Testis (tissue), 3 donors: ENCODE data around the gene SMIM3. TPM values are rescaled to one million over a fixed set of nuclear protein-coding genes. Genes with fewer than 3 reads are reported as not detected.

Experiments used
- DNase-seq: peaks from one replicate; pipeline ENCODE4 v3.0.0-alpha.2; 2019
- H3K27ac ChIP-seq, 2 donors: fragments of 200-600 bp; sonication (generic); one replicate each; pipeline ENCODE4 v1.5.1; 2019
- H3K27me3 ChIP-seq: fragments of 200-600 bp; sonication (generic); one replicate; pipeline ENCODE4 v1.5.1; 2019
- H3K36me3 ChIP-seq: fragments of 200-600 bp; sonication (generic); one replicate; pipeline ENCODE4 v1.5.1; 2017; ENCODE audit warnings: low read depth; ENCODE audit errors: missing control alignments
- H3K4me1 ChIP-seq: fragments of 200-600 bp; sonication (generic); one replicate; pipeline ENCODE4 v1.5.1; 2019
- H3K4me3 ChIP-seq, 2 donors: fragments of 200-600 bp; sonication (generic); one replicate each; pipeline ENCODE4 v1.5.1; 2017 to 2019
- H3K9me3 ChIP-seq: fragments of 200-600 bp; sonication (generic); one replicate; pipeline ENCODE4 v1.5.1; 2017
- CTCF ChIP-seq, 3 experiments: fragments of 450-650 bp in 2 of 3; fragments of 200-600 bp in 1 of 3; sonication (generic) in 1 of 3; IDR thresholded peaks; one replicate each; pipeline ENCODE4 v1.5.1; 2016 to 2019; ENCODE audit warnings: antibody characterized with exemption in 3 of 3, mild to moderate bottlenecking in 2 of 3, moderate library complexity in 1 of 3
- POLR2A ChIP-seq: fragments of 450-650 bp; IDR thresholded peaks from one replicate; pipeline ENCODE4 v1.6.1; 2017; ENCODE audit warnings: antibody characterized with exemption, mild to moderate bottlenecking, moderate library complexity
- WGBS, 2 donors: methylation state at CpG; one replicate each; pipeline ENCODE4 v1.1.5; 2018; 5-methylcytosine and 5-hydroxymethylcytosine counted together
- intact Hi-C: fragments of 100-400 bp; cut with DNase I; formaldehyde crosslinking; loops from one replicate; pipeline ENCODE4 v1.15.1; 2023; ENCODE audit warnings: low total_unique reads
- polyA plus RNA-seq: library from polyadenylated mRNA; stranded (reverse); fragments of 350-450 nt; fragmentation: Illumina TruSeq; extraction: RNeasy Lipid Tissue Mini Kit (QIAGEN cat#74804); gene quantifications from one replicate; pipeline ENCODE4 v1.2.3, GENCODE V29; 2014; ENCODE audit warnings: low read depth, low replicate concordance; ENCODE audit not compliant: insufficient read depth
- total RNA-seq, 2 donors: library from RNA; depleted of rRNA; stranded (reverse); fragments of >200 nt; gene quantifications; one replicate each; pipeline ENCODE4 v1.2.3, GENCODE V29; 2016

Gene SMIM3
- total and polyA plus RNA-seq, 3 donors from 2014 or later = 8.1 to 8.8 (median 8.7) TPM

- no peak for DNase-seq
- TF ChIP-seq CTCF (IDR thresholded peaks at IDR 0.05) (no peak), POLR2A (no peak)
- Histone ChIP-seq H3K27me3 (no peaks in the 10 kb centered on the region), H3K36me3 (no peaks in the 10 kb centered on the region), H3K9me3 (no peaks in the 10 kb centered on the region), H3K4me1 (peaks cover 29% of the 10 kb centered on the region), H3K27ac (peak overlapping the region; percentile 57 to 90), H3K4me3 (peak overlapping the region; percentile 64 to 76)
- 29 to 31% methylated on average over 13 of the region's 13 CpGs for WGBS, 2 donors
- intact Hi-C loops = no loop called here
Observed at GRCh38 chr5:150779397-150780186, 1.0 kb downstream of the SMIM3 start.

- H3K4me3 ChIP-seq = peak overlapping the region; percentile 64 to 76
- H3K36me3 ChIP-seq = no peaks in the 10 kb centered on the region
- H3K27me3 ChIP-seq = no peaks in the 10 kb centered on the region
- TF ChIP-seq POLR2A (no peak), CTCF (IDR thresholded peaks at IDR 0.05) (no peak)
- DNase-seq = no peak
- intact Hi-C loops = no loop called here
- no peaks in the 10 kb centered on the region for H3K9me3 ChIP-seq
- H3K27ac ChIP-seq = peak overlapping the region; percentile 69 to 90
- H3K4me1 ChIP-seq = peaks cover 29% of the 10 kb centered on the region
- WGBS, 2 donors = 50 to 59% methylated on average over 5 to 6 of the region's 6 CpGs
Observed at GRCh38 chr5:150780187-150780692, 1.7 kb downstream of the SMIM3 start.

- Histone ChIP-seq H3K4me1 (peaks cover 29% of the 10 kb centered on the region), H3K9me3 (no peaks in the 10 kb centered on the region), H3K27me3 (no peaks in the 10 kb centered on the region), H3K36me3 (no peaks in the 10 kb centered on the region), H3K4me3 (no peak overlapping the region), H3K27ac (peak overlapping the region; percentile 69 to 90)
- WGBS, 2 donors = 81 to 83% methylated on average over 5 of the region's 5 CpGs
- TF ChIP-seq CTCF (IDR thresholded peaks at IDR 0.05) (no peak), POLR2A (no peak)
- intact Hi-C loops = no loop called here
- DNase-seq = no peak
Observed at GRCh38 chr5:150780816-150781221, 2.3 kb downstream of the SMIM3 start.

- Histone ChIP-seq H3K27me3 (no peaks in the 10 kb centered on the region), H3K27ac (peak overlapping the region; percentile 69 to 90), H3K9me3 (no peaks in the 10 kb centered on the region), H3K4me1 (peaks cover 29% of the 10 kb centered on the region), H3K4me3 (no peak overlapping the region), H3K36me3 (no peaks in the 10 kb centered on the region)
- 49 to 54% methylated on average over 10 of the region's 10 CpGs for WGBS, 2 donors
- intact Hi-C loops = no loop called here
- DNase-seq = no peak
- TF ChIP-seq CTCF (IDR thresholded peaks at IDR 0.05) (no peak), POLR2A (no peak)
Observed at GRCh38 chr5:150781706-150782614, 3.4 kb downstream of the SMIM3 start.
